Chondrocyte (in vitro differentiated cells): ENCODE measurements around the gene SV2B. TPM values are rescaled to one million over a fixed set of nuclear protein-coding genes. Genes with fewer than 3 reads are reported as not detected.
A peak's percentile ranks its signal among the peaks of the same experiment; 100 is the strongest.

Source experiments
- DNase-seq: peaks from one replicate; pipeline ENCODE4 v3.0.0; 2021; ENCODE audit warnings: mixed read lengths, low spot score
- H3K27ac Mint-ChIP-seq: one replicate; pipeline ENCODE4 v1.8.0; 2021; ENCODE audit warnings: mild to moderate bottlenecking, moderate library complexity, mixed read lengths; ENCODE audit not compliant: unreplicated experiment
- H3K27me3 Mint-ChIP-seq: 2 replicates; pipeline ENCODE4 v1.8.0; 2021; ENCODE audit warnings: low read depth, mixed read lengths
- H3K36me3 Mint-ChIP-seq: 2 replicates; pipeline ENCODE4 v1.8.0; 2021; ENCODE audit warnings: low read depth, mixed read lengths
- H3K4me1 Mint-ChIP-seq: 2 replicates; pipeline ENCODE4 v1.8.0; 2021; ENCODE audit warnings: low read depth, mild to moderate bottlenecking, mixed read lengths
- H3K4me3 Mint-ChIP-seq: one replicate; pipeline ENCODE4 v1.8.0; 2021; ENCODE audit warnings: mild to moderate bottlenecking, moderate library complexity, mixed read lengths; ENCODE audit not compliant: unreplicated experiment
- H3K9me3 Mint-ChIP-seq: 2 replicates; pipeline ENCODE4 v1.8.0; 2021; ENCODE audit warnings: low read depth, mixed read lengths
- CTCF ChIP-seq: fragments of 200-600 bp; sonication (generic); IDR thresholded peaks from 2 replicates; pipeline ENCODE4 v1.5.0; 2021; ENCODE audit warnings: antibody characterized with exemption, mild to moderate bottlenecking, moderate library complexity
- total RNA-seq: library from RNA; stranded (reverse); gene quantifications from 3 replicates; pipeline ENCODE4 v1.2.1, GENCODE V29; 2021

The SV2B gene
- total RNA-seq, 1 donor from 2014 or later, result not detected

GRCh38 chr15:91268510-91268909, 168.5 kb downstream of the SV2B start:
- Mint-ChIP-seq H3K27ac (no peak overlapping the region), H3K4me3 (no peak overlapping the region), H3K36me3 (no peaks in the 10 kb centered on the region), H3K4me1 (no peaks in the 10 kb centered on the region), H3K9me3 (no peaks in the 10 kb centered on the region), H3K27me3 (peaks cover 40% of the 10 kb centered on the region)
- TF ChIP-seq CTCF, result peak; percentile 43
- DNase-seq, result no peak

GRCh38 chr15:91270747-91271146, 170.7 kb downstream of the SV2B start:
- TF ChIP-seq CTCF, result no peak
- H3K27me3 Mint-ChIP-seq, result peaks cover 40% of the 10 kb centered on the region
- DNase-seq, result no peak
- no peaks in the 10 kb centered on the region for H3K36me3 Mint-ChIP-seq
- H3K27ac Mint-ChIP-seq, result no peak overlapping the region
- H3K4me1 Mint-ChIP-seq, result no peaks in the 10 kb centered on the region
- H3K4me3 Mint-ChIP-seq, result no peak overlapping the region
- H3K9me3 Mint-ChIP-seq, result peaks cover under 1% of the 10 kb centered on the region

- H3K36me3 Mint-ChIP-seq, result peaks cover 3% of the 10 kb centered on the region
- no peaks in the 10 kb centered on the region for H3K4me1 Mint-ChIP-seq
- no peak overlapping the region for H3K4me3 Mint-ChIP-seq
- no peak for DNase-seq
- H3K9me3 Mint-ChIP-seq, result peaks cover 8% of the 10 kb centered on the region
- peak; percentile 95 for TF ChIP-seq CTCF
- peaks cover 34% of the 10 kb centered on the region for H3K27me3 Mint-ChIP-seq
- no peak overlapping the region for H3K27ac Mint-ChIP-seq
Observed at GRCh38 chr15:91271565-91272153, 171.6 kb downstream of the SV2B start.

- Mint-ChIP-seq H3K4me1 (no peaks in the 10 kb centered on the region), H3K9me3 (peaks cover 8% of the 10 kb centered on the region), H3K27ac (no peak overlapping the region), H3K27me3 (peaks cover 9% of the 10 kb centered on the region), H3K36me3 (peaks cover 3% of the 10 kb centered on the region), H3K4me3 (no peak overlapping the region)
- no peak for TF ChIP-seq CTCF
- no peak for DNase-seq
Observed at GRCh38 chr15:91275844-91276243, 175.8 kb downstream of the SV2B start.

- peaks cover 3% of the 10 kb centered on the region for H3K36me3 Mint-ChIP-seq
- H3K9me3 Mint-ChIP-seq, result peaks cover 8% of the 10 kb centered on the region
Observed at GRCh38 chr15:91278951-91279350, 178.9 kb downstream of the SV2B start.

More at GRCh38 chr15:91278951-91279350, 178.9 kb downstream of the SV2B start:
- Mint-ChIP-seq H3K4me1 (no peaks in the 10 kb centered on the region), H3K27me3 (peaks cover 5% of the 10 kb centered on the region), H3K27ac (no peak overlapping the region), H3K4me3 (no peak overlapping the region)
- DNase-seq, result no peak
- no peak for TF ChIP-seq CTCF
